ENCODE data around the gene NCCRP1.
"Not testable (repeated sequence)": the region's sequence is repeated elsewhere in the genome, so short reads cannot be mapped to it uniquely, and the experiment has no call there.

Gene NCCRP1

DNA sequence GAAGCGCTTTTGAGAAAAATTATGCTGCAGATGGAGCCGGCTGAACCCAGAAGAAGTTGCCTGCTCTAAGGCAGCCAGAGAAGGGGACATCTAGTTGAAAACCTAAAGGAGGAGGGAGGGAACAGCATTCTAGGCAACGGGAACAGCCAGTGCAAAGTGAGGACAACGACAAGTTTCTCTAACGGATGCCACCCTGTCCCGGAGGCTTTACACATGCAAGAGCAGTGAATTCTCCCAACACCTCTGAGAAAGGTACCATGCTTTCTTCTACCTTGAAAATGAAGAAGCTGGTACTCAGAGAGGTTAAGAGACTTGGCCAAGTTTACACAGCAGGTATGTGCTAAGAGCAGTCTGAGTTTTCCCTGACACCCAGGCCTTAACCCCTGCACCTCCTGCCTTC is 42.2 kb downstream of the NCCRP1 start:
- no peak for DNase-seq (ENCODE audit: extremely low read depth in 1 of 2, low read depth in 1 of 2)

DNA sequence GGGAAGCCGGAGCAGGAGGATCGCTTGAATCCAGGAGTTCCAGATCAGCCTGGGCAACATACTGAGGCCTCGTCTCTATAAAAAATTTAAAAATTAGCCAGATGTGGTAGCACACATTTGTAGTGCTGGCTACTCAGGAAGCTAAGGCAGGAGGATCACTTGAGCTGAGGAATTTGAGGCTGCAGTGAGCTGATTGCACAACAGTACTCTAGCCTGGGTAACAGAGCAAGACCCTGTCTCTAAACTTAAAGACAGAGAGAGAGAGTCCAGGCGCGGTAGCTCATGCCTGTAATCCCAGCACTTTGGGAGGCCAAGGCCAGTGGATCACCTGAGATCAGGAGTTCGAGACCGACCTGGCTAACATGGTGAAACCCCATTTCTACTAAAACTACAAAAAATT is 43.7 kb downstream of the NCCRP1 start:
- DNase-seq (ENCODE audit: extremely low read depth in 1 of 2, low read depth in 1 of 2) = no peak

DNA sequence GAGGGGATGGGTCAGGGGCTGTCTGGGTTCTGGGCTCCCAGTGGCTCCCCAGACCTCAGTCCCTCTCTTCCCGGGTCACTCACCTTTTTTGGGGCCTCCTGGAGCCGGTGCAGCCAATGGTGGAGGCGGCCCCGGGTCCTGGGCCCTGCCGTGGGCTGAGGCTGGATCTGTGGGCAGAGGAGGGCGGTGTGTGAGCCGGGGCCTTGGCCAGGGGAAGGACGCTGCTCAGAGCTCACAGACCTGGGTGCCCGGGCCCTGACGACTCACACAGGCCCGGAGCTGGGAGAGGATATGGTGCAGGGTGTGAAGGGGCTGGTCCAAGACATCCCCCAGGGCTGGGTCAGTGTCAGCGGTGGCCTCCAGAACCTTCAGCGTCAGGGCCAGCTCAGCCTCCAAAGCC is 47.0 kb downstream of the NCCRP1 start:
- not testable (repeated sequence) for DNase-seq (ENCODE audit: extremely low read depth in 1 of 2, low read depth in 1 of 2)

DNA sequence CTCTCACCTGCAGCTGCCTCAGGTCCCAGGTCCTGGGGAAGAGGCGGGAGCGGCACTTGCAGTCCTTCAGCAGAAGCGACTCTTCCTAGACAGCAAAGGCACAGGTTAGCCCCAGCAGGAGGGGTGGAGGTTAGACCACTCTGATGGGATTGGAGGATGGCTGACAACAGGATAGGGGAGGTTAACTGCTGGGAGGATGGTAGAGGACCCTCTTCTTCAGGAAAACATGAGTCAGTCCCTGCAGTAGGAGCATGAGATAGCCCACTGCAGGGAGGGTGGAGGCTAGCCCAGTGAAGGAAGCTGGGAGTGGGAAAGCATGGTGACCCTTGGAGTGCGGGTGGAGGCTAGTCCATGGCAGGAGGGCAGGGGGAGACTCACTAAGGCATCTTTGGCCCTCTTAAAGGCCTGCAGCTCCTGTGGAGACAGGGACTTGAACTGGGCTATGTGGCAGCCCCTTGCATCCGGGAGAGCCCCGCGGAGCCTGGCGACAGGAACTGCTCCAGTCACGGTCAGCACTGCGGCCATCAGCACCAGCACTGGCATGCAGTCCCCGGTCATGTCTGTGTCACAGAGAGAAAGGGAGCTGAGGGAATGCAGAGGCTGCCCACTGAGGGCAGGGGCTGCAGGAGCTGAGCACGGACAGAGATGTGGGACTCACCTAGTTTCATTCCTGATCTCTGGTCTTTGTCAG is 47.8 kb downstream of the NCCRP1 start, which contains the start of gene IFNL3:
Gene IFNL3, minus strand, starts transcription at position 597 of the 691 bp plus-strand sequence. Its CDS starts 39 bp downstream, at position 558.
- DNase-seq (ENCODE audit: extremely low read depth in 1 of 2, low read depth in 1 of 2) = not testable (repeated sequence)

DNA sequence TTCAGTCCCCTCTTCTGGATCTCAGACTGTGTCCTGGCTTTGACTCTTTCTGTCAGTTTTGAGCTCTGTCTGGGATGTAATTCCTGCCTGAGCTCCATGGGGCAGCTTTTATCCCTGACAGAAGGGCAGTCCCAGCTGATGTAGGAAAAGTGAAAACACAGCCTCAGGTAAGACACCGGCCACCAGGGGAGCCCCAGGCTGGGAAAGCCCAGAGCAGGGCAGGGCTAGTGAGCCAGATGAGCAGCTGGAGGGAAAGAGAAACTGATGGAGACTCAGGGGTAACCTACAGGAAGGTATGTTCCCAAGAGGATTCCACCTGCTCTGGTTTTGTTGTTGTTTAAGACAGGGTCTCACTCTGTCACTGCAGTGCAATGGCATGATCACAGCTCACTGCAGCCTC is 48.4 kb downstream of the NCCRP1 start:
- not testable (repeated sequence) for DNase-seq (ENCODE audit: extremely low read depth in 1 of 2, low read depth in 1 of 2)

DNA sequence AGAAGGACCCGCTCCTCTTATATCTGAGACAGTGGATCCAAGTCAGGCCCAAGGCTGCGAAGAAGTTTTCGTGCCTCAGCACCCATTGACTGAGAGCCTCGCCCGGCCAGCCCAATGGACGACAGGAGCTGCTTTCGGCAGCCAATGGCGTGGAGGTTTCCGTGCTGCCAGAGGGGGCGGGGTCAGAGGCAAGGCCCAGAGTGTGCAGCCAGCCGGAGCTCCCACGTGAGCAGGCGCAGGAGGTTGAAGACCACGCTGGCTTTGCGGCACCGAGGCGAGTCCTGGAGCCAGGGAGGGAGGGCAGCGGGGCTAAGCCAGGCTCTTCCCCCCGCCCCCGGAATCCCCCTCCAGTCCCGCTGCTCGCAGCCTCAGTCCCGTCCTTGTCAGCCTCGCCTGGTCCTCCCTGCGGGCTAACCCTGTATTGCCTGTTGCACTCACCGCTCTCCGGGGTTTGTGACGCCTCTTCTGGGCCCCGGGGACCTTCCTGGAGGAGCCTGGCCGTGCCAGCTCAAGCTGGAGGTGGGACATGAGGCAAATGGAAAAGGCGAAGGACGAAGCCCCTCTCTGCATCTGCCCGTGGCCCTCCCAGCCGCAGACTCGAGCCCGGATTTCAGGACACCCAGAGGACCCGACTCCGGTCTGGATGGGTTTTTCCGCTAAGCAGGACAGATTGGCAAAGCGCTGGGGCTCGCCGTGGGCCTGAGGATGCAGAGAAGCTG is 50.3 kb downstream of the NCCRP1 start:
- no peak for DNase-seq (ENCODE audit: extremely low read depth in 1 of 2, low read depth in 1 of 2)

DNA sequence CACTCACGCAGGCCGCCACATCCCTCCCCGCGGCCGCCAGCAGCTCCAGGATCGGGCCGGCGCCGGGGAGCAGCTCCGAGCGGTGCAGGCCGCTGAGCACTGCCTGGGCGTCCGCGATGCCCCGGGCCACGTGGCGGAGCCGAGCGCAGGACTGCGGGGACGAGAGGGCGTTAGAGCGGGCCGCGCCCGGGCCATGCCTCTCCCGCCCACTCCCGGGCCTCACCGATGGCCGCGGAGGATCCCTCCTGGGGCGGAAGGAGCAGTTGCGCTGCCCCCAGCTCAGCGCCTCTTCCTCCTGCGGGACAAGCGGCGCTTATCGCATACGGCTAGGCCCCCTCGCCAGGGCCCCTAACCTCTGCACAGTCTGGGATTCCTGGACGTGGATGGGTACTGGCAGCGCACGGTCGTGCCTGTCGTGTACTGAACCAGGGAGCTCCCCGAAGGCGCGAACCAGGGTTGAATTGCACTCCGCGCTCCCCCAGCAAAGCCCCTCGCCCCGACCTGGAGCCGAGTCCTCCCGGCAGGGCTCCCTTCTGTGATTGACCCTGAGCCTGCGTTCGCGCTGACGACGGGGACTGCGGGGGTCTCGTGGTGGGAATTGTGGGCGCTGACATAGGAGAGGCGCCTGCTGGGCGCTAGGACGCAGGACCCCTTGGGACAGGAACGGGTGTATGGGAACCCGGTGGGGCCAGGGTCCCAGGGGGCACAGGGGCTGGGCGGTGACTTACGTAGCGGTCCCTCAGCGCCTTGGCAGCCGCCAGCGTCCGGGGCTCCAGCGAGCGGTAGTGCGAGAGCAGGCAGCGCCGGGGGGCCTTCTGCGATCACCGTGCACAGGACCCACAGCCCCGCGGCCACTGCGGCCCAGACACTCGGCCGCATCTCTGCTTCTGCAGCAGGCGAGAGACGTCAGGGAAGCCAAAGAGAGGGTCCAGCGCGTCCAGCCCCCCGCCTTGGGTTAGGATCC is 51.2 kb downstream of the NCCRP1 start:
- no peak for DNase-seq (ENCODE audit: extremely low read depth in 1 of 2, low read depth in 1 of 2)

DNA sequence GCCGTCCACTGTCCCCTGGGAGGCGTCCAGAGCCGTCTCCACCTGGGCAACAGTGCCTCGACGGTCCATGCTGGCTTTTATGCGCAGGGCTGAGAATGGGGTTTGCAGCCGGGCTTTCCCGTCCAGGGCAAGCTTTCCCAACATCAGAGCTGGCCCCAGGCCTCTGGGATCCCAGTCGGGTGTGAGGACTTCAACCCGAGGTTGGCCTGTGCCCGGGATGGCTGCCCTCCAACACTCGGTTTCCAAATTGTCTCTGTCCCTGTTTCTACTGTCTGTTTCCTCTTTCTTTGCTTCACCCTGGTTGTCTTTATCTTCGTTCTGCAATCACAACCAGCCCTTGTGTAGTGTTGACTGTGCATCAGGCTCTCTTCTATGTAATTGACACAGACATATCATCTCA is 52.0 kb downstream of the NCCRP1 start, which contains the start of gene IFNL4:
Gene IFNL4, minus strand, starts transcription at position 51 of the 400 bp plus-strand sequence.
- DNase-seq (ENCODE audit: extremely low read depth in 1 of 2, low read depth in 1 of 2) = no peak

DNA sequence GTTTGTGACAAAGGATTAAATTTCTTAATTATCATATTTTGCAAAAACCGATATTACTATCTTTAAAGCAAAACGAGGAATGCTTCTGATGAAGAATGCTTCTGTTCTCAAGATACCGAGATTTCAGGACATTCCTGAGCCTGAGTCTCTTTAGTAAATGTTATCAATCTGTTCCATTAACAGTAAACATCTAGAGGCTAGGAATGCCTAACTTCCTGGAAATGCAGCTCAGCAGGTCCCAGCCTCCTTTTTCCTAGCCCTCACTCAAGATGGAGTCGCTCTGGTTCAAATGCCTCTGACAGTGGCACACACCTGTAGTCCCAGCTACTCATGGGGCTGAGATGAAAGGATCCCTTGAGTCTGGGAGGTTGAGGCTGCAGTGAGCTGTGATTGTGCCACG is 54.3 kb downstream of the NCCRP1 start:
- DNase-seq (ENCODE audit: extremely low read depth in 1 of 2, low read depth in 1 of 2) = no peak

Measured in activated CD8-positive, alpha-beta memory T cell treated with anti-CD3 and anti-CD28 coated beads for 1 hour (primary cell).